HG03135 (cell line): Measurements from ENCODE around the gene USP53.
"Not testable (repeated sequence)": the region's sequence is repeated elsewhere in the genome, so short reads cannot be mapped to it uniquely, and the experiment has no call there.

Experiments used
- ATAC-seq: cut with Tn5 transposase; IDR thresholded peaks from one replicate; pipeline ENCODE4 v1.9.1; 2021; ENCODE audit warnings: mild to moderate bottlenecking, moderate library complexity; ENCODE audit not compliant: unreplicated experiment

USP53 gene

GRCh38 chr4:119266153-119266552, 53.6 kb downstream of the USP53 start:
- no peak for ATAC-seq

- no peak for ATAC-seq
Observed at GRCh38 chr4:119268466-119268865, 56.0 kb downstream of the USP53 start.

GRCh38 chr4:119271361-119272085, 59.0 kb downstream of the USP53 start:
- no peak for ATAC-seq

- not testable (repeated sequence) for ATAC-seq
Observed at GRCh38 chr4:119279541-119279940, 67.0 kb downstream of the USP53 start.

GRCh38 chr4:119279945-119280344, 67.4 kb downstream of the USP53 start:
- not testable (repeated sequence) for ATAC-seq

GRCh38 chr4:119281393-119281792, 68.9 kb downstream of the USP53 start:
- ATAC-seq = no peak

GRCh38 chr4:119284876-119285780, 72.6 kb downstream of the USP53 start:
- peak; percentile 88 for ATAC-seq

GRCh38 chr4:119286377-119287002, 74.0 kb downstream of the USP53 start:
- ATAC-seq = no peak

GRCh38 chr4:119289313-119289712, 76.8 kb downstream of the USP53 start:
- no peak for ATAC-seq

GRCh38 chr4:119290598-119290997, 78.1 kb downstream of the USP53 start:
- no peak for ATAC-seq

GRCh38 chr4:119296356-119296755, 83.8 kb downstream of the USP53 start:
- ATAC-seq = no peak

- no peak for ATAC-seq
Observed at GRCh38 chr4:119297795-119298194, 85.3 kb downstream of the USP53 start.

GRCh38 chr4:119299260-119299671, 86.8 kb downstream of the USP53 start:
- ATAC-seq = no peak

GRCh38 chr4:119299741-119300100, 87.2 kb downstream of the USP53 start:
- ATAC-seq = peak; percentile 59

- peak; percentile 97 for ATAC-seq
Observed at GRCh38 chr4:119300101-119300978, 87.8 kb downstream of the USP53 start.

- no peak for ATAC-seq
Observed at GRCh38 chr4:119302073-119302832, 89.7 kb downstream of the USP53 start.

- ATAC-seq = no peak
Observed at GRCh38 chr4:119303587-119304305, 91.2 kb downstream of the USP53 start.

GRCh38 chr4:119304431-119304830, 91.9 kb downstream of the USP53 start:
- no peak for ATAC-seq

GRCh38 chr4:119307606-119308005, 95.1 kb downstream of the USP53 start:
- ATAC-seq = no peak
